Measurements from ENCODE around the gene PLCL2.

The PLCL2 gene

DNA sequence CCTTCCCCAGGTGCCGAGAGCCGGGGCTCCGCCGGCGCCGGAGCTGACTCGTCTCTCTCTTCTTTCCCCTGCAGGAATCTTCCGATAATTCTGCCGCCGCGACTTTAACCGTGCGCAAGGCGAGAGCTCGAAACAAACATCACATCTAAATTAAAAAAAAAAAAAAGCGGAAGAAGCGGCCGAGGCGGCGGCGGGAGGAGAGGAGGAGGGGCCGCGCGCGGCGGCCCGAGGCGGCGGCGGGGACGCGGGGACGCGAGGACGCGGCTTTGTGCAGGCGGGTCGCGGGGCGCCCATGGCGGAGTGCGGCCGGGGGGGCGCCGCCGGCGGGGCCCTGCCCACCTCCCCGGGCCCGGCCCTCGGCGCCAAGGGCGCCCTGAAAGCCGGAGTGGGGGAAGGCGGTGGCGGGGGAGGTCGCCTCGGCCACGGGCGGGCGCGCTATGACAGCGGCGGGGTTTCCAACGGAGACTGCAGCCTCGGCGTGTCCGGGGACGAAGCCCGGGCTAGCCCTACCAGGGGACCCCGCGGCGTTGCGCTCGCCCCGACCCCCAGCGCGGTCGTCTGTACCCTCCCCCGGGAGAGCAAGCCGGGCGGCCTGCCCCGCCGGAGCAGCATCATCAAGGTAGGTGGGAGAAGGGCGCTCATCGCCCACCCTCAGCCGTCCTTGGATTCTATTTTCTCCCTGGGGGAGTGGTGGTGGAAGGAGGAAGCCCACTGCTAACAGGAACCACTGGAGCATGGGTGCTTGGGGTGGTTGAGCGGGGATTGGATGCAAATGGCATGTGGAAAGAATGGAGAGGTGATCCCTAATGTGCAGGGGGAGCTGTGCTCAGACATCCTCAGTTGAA, at the start of gene PLCL2:
PLCL2 (plus strand) TSS at position 208 of the 845 bp plus-strand sequence; CDS start at position 293, 85 bp downstream.
- no peaks in the 10 kb centered on the region for H3K9me3 Mint-ChIP-seq
- H3K36me3 Mint-ChIP-seq = peaks cover 6% of the 10 kb centered on the region
- H3K27ac Mint-ChIP-seq = peak within 1 kb of the TSS; percentile 87
- peaks cover 42% of the 10 kb centered on the region for H3K4me1 Mint-ChIP-seq
- peak within 1 kb of the TSS; percentile 88 for H3K4me3 Mint-ChIP-seq
- DNase-seq (ENCODE audit: low spot score in 2 of 2) (peak; percentile 42 to 80), ATAC-seq (peak; percentile 64)

DNA sequence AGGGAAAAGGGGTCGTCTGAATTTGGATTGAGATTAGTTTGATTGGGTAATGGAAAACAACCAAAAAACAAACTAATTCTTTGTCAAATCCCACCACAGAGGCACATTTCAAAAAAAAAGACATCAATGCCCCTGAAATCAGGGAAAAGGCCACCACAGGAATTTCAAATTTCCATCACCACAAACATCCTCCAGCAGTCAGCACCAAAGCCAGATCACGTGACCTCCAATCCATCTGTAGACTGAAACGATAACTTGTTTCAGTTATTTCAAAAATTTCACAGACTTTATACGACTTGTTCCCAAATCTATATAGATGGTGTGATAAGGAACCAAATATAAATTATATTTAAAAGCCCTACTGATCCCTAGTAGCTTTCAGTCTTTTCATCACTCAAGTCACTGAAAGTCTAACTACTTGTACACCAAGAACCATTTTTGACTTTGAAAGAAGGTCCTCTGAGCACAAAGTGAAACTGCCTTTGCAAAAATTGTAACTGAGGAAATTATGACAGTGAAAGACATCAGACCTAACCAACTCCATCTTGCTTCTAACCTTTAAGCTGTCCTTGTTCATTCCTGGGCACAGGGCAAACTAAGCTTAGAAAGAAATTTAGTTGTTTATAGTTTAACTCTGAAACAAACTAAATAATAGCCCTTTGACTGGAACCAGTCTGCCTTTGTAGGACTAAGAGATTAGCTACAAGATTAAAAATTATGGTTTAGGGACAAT, 48.1 kb upstream of the PLCL2 start:
- H3K4me1 Mint-ChIP-seq = peaks cover 17% of the 10 kb centered on the region
- no peak overlapping the region for H3K4me3 Mint-ChIP-seq
- no peaks in the 10 kb centered on the region for H3K36me3 Mint-ChIP-seq
- ATAC-seq (no peak), DNase-seq (ENCODE audit: low spot score in 2 of 2) (no peak)
- H3K27ac Mint-ChIP-seq = no peak overlapping the region
- H3K9me3 Mint-ChIP-seq = no peaks in the 10 kb centered on the region

DNA sequence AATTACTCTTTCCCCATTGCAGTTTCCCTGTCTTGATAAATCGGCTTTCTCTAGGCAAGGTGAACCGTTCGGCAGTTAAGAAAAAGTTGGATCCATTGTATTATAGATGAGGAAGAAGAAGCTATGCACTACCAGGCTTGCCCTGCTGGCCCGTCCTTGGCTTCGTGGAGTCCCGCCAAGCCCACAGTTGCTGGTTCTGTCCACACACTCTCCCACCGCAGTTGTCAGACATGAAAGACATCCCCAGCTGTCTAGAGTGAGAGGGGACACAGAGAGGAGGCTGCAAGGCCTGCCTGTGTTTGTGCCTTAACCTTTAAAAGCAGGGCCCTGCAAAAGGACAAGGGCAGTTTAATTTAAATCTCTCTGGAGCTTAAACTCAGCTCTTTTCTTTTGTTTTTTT, 47.2 kb upstream of the PLCL2 start:
- no peak overlapping the region for H3K27ac Mint-ChIP-seq
- ATAC-seq (no peak), DNase-seq (ENCODE audit: low spot score in 2 of 2) (no peak)
- no peak overlapping the region for H3K4me3 Mint-ChIP-seq
- peaks cover 27% of the 10 kb centered on the region for H3K4me1 Mint-ChIP-seq
- peaks cover 4% of the 10 kb centered on the region for H3K36me3 Mint-ChIP-seq
- no peaks in the 10 kb centered on the region for H3K9me3 Mint-ChIP-seq

DNA sequence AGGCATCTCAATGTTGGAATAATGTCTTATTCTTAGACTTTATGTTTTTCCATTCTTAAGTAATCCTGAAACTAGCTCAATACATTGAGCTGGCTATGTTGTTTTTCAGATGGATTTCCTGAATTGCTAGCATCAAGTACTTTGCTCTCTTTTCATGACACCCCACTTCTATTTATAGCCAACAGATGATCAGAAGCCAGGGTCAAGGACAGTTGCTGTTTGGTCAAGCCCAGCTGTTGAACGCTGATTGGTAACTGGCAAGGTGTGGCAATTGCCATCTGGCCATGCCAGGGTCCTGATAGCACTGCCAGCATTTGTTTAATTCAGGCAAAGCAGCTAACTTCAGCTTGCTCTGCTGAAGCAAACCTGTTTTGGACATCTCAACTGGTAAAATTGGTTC, 46.2 kb upstream of the PLCL2 start:
- H3K9me3 Mint-ChIP-seq = no peaks in the 10 kb centered on the region
- DNase-seq (ENCODE audit: low spot score in 2 of 2) (no peak), ATAC-seq (no peak)
- H3K27ac Mint-ChIP-seq = no peak overlapping the region
- peaks cover 36% of the 10 kb centered on the region for H3K4me1 Mint-ChIP-seq
- no peak overlapping the region for H3K4me3 Mint-ChIP-seq
- H3K36me3 Mint-ChIP-seq = peaks cover 6% of the 10 kb centered on the region

DNA sequence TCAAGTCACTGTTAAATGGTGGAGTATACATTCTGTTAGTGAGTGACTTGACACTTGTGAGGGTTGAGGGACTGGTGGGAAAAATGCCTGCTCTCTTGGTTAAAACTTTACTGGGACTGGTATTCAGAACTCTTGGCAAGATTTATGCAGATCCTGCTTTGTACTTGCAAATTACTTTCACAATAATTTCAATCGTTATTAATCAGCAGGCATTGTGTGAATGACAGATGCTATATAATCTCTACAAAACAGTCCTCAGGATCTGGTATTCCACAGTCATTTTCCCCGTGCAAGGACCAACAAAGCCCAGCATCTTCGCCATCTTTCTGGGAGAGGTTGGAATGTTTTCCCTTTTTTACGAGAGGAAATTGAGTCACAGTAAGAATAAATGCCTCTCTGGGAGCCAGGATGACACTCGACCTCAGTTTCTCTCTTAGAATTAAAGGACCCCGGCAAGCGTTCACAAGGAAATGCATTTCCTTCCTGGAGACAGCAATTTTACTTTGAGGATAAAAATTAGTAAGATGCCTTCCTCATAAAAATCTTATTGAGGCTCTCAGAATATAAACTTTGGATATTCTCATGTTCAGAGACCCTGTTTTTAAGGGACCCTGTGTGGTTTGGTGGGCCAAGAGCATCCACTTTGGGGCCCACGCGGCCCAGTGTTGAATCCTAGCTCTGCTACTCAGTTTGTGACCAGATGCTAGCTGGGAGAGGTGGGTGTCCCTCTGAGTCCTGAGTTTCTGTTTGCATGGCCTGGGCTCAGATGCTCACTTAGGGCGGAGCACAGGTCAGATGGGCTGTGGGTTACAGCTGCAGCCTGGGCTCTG, 45.3 kb upstream of the PLCL2 start:
- H3K4me1 Mint-ChIP-seq = peaks cover 42% of the 10 kb centered on the region
- no peak overlapping the region for H3K4me3 Mint-ChIP-seq

DNA sequence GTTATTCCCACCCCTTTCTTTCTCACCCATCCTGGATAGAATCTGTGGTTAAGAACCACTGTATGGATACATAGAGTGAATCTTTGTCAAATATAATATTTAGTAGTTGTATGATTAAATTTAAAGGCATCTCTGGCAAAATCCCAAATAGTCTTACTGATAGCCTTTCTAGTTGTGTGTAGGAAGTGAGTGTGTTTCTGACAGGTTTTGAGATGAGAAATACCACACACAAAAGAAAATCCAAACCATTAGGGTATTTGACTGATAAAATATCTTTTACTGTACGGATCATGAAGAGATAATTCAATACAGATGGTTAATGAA, 44.7 kb upstream of the PLCL2 start:
- no peak for ATAC-seq
- Mint-ChIP-seq H3K4me3 (no peak overlapping the region), H3K9me3 (no peaks in the 10 kb centered on the region), H3K36me3 (peaks cover 6% of the 10 kb centered on the region), H3K4me1 (peaks cover 46% of the 10 kb centered on the region), H3K27ac (no peak overlapping the region)
- DNase-seq (ENCODE audit: low spot score in 2 of 2) = no peak

More for the DNA sequence above, 45.3 kb upstream of the PLCL2 start:
- H3K27ac Mint-ChIP-seq = no peak overlapping the region
- H3K36me3 Mint-ChIP-seq = peaks cover 6% of the 10 kb centered on the region
- DNase-seq (ENCODE audit: low spot score in 2 of 2) = no peak
- no peak for ATAC-seq
- H3K9me3 Mint-ChIP-seq = no peaks in the 10 kb centered on the region

DNA sequence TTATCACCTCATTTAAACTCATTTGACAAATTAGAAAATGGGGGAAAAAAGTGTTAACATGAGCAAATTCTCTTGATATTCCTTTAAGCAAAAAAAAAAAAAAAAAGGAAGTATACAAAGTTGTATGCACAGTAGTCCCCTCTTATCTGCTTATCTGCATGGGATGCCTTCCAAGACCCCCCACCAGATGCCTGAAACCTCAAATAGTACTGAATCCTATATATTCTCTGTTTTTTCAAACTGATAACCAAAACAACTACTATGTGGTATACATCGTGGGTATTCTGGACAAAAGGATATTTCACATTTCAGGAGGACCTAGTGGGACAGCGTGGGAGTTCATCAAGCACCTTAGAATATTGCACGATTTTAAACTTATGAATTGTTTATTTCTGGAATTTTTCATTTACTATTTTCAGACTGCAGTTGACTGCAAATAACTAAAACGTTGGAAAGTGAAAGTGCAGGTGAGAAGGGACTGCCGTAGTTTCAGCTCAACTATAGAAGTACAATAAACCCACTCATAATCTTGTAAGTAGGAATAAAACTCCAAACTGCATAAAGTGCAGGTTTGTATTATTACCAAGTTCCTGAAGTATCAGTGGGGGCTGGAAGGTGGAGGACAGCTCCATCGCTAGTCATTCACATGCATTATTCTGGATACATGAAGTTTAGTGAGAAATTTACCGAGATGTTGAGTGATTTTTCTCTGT, 43.6 kb upstream of the PLCL2 start:
- H3K4me1 Mint-ChIP-seq = peaks cover 51% of the 10 kb centered on the region
- H3K4me3 Mint-ChIP-seq = peak overlapping the region; percentile 69
- ATAC-seq = no peak
- H3K9me3 Mint-ChIP-seq = no peaks in the 10 kb centered on the region
- H3K36me3 Mint-ChIP-seq = peaks cover 6% of the 10 kb centered on the region
- no peak for DNase-seq (ENCODE audit: low spot score in 2 of 2)
- peak overlapping the region; percentile 93 for H3K27ac Mint-ChIP-seq

DNA sequence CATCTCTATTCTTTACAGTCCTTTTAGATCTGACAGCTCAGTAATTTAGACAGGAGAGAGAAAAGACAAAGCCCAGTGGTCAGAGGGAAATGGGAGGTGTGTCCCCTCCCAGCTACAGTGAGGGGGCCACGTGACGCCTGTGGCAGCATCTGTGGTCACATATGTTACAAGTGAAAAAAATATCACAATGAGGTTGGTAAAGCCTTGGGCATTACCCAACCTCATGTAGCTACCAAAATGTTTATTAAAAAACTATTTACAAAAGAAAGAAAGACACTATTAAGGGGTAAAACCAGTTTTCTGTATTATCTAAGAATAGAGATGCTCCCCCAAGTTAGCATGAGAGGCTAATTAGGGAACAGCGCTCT, 42.9 kb upstream of the PLCL2 start:
- Mint-ChIP-seq H3K4me1 (peaks cover 51% of the 10 kb centered on the region), H3K27ac (peak overlapping the region; percentile 93), H3K36me3 (peaks cover 6% of the 10 kb centered on the region)

DNA sequence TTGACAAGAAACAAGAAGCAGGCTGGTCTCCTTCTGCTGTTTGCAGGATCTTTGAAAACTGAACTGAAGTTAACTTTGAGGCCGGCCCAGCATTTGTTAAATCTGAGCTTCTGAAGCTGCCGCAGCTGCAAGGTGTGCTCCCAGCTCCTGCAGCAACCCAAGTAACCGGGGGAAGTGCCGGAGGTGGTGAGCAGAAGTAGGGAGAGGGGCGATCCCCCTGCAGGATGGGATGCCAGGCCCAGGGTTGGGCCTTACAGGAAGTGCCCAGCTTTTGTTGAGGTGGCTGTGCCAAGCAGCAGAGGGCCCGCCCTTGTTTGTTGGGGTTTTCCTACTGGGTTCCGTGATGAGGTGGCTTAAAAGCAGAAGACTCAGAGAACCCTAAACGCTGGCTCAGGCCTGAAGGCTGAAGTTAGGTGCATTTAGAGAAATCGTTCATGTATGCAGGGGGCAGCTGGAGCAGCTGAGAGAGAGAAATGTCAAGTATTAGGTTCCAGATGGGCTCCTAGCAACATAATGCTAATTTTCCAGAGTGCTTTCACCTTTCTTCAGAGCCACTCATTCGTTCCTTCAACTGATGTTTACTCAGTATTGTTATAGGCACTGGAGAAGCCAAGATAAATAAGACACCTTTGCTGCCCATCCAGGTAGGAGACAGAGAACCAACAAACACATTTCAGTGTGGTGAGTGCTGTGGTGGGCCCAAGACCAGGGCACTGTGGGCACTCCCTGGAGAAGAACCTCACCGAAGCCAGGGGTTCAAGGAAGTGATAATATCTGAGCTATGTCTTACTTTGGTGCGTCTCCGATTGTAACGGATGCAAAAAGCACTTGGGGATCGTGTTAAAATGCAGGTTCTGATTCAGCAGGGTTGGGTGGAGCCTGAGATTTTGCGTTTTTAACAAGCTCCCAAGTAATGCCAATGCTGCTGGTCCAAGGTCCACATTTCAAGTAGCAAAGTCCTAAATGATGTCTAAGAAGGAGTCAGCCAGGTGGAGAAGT, 42.2 kb upstream of the PLCL2 start:
- H3K27ac Mint-ChIP-seq = peak overlapping the region; percentile 93
- H3K4me3 Mint-ChIP-seq = peak overlapping the region; percentile 69
- peak; percentile 44 to 85 for DNase-seq (ENCODE audit: low spot score in 2 of 2)
- peaks cover 46% of the 10 kb centered on the region for H3K4me1 Mint-ChIP-seq
- no peaks in the 10 kb centered on the region for H3K9me3 Mint-ChIP-seq
- ATAC-seq = peak; percentile 98
- H3K36me3 Mint-ChIP-seq = peaks cover 6% of the 10 kb centered on the region

More for the DNA sequence above, 42.9 kb upstream of the PLCL2 start:
- Mint-ChIP-seq H3K4me3 (peak overlapping the region; percentile 69), H3K9me3 (no peaks in the 10 kb centered on the region)
- DNase-seq (ENCODE audit: low spot score in 2 of 2) (no peak), ATAC-seq (peak; percentile 75)

DNA sequence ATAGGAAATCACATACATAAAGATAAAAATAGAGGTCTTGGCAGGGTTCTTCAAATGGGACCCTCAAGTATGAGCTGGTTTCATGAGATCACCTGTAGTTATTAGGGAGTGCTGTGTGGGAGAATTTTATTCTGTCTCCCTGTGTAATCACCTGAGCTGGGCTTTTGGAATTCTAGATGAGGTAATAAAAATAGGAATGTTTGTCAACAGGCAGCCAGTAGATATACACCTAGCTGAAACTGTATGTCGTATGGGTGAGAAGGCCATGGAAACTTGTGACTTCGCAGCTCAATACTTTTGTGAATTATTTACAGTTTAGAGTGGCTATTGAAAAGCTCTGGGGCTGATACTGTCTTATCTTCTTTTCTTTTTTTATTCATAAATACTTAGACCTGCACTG, 40.5 kb upstream of the PLCL2 start:
- DNase-seq (ENCODE audit: low spot score in 2 of 2) = no peak
- peaks cover 41% of the 10 kb centered on the region for H3K4me1 Mint-ChIP-seq
- no peak overlapping the region for H3K4me3 Mint-ChIP-seq
- ATAC-seq = no peak
- H3K9me3 Mint-ChIP-seq = no peaks in the 10 kb centered on the region
- H3K36me3 Mint-ChIP-seq = peaks cover 6% of the 10 kb centered on the region
- H3K27ac Mint-ChIP-seq = no peak overlapping the region

DNA sequence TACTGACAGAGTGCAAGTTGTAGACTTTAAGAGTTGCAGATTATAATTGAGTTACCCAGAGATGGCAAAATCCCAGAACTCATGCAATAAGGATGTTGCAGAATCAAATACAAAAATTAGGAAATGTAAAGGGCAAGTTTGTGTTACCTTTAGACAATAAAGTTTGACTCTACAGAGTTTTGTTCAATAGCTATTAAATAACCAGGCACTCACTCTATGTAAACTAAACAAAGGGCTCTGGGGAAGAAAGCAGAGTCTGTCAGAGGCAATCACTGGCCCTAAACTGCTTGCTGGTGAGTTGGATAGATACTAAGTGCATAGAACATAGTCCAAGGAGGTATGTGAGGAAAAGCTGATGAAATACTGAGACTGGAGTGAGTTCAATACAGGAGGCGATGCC, 40.0 kb upstream of the PLCL2 start:
- ATAC-seq (no peak), DNase-seq (ENCODE audit: low spot score in 2 of 2) (no peak)
- Mint-ChIP-seq H3K27ac (no peak overlapping the region), H3K4me3 (no peak overlapping the region), H3K4me1 (peaks cover 47% of the 10 kb centered on the region), H3K9me3 (no peaks in the 10 kb centered on the region), H3K36me3 (peaks cover 6% of the 10 kb centered on the region)

DNA sequence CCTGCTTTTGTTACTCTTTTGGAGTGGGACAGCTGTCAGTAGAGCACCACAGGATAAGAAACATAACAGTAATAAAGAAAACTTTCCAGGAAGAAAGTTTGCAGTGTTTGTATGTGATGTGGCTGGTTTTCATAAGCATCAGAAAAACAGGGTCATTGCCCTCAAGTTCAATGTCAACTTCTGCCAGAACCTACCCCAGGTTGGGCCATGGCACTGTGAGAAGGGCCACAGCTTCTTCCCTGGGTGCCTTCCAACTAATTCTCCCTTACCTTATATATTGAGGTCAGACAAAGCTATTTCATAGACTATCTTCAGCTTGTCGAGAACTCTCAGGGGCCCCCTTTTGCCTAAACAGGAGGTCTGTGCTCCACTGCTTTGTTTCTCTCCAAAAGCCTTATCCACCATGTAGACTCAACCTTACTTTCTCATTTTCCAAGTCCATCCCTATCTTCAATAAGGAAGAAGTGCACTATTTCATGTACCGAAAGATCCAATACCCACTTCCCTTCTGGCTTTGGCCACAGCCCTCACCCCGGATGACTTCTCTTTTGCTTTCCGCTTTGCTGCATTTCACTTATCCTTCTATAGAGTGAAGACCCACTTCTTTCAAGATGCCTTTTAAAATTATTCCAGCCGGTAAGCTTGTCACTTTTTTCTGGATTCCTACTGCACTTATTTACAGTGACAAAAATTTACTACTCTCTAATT, 38.2 kb upstream of the PLCL2 start:
- Mint-ChIP-seq H3K4me1 (peaks cover 50% of the 10 kb centered on the region), H3K27ac (no peak overlapping the region), H3K4me3 (no peak overlapping the region), H3K9me3 (no peaks in the 10 kb centered on the region), H3K36me3 (peaks cover 6% of the 10 kb centered on the region)
- ATAC-seq (no peak), DNase-seq (ENCODE audit: low spot score in 2 of 2) (no peak)

DNA sequence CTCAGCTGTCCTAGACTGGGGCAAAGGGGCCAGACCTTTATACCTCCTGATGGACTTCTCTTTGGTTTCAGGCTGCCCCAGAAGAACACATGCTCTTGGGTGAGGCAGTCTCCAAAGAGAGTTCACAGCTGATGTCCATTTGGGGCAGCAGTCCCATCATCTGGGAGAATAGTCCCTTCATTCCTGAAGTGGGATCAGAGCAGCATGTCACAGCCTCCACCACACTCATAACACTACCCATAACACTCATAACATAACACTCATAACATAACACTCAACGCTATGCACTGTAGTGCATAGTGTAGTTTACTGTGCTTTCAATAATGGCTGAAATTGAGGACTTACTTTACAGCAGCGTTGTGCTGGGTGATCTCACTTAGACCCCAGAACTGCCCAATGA, 36.7 kb upstream of the PLCL2 start:
- Mint-ChIP-seq H3K9me3 (no peaks in the 10 kb centered on the region), H3K36me3 (no peaks in the 10 kb centered on the region), H3K27ac (no peak overlapping the region), H3K4me3 (no peak overlapping the region), H3K4me1 (peaks cover 35% of the 10 kb centered on the region)
- ATAC-seq (peak; percentile 95), DNase-seq (ENCODE audit: low spot score in 2 of 2) (peak in 1 of 2 donors; percentile 57)
